Neural progenitor cell (in vitro differentiated cells): ENCODE results near the gene ZNF667.

Experiments used
- EZH2 ChIP-seq: fragments of 200-600 bp; sonication (generic); IDR thresholded peaks from 2 replicates; pipeline ENCODE4 v1.6.1; 2017; ENCODE audit warnings: antibody characterized with exemption, mild to moderate bottlenecking, moderate library complexity
- EZH2phosphoT487 ChIP-seq: fragments of 200-600 bp; sonication (generic); IDR thresholded peaks from 2 replicates; pipeline ENCODE4 v1.6.1; 2017; ENCODE audit warnings: antibody characterized with exemption
- TF ChIP-seq, protein P1 (sequence below): fragments of 200-600 bp; sonication (generic); IDR thresholded peaks from 2 replicates; pipeline ENCODE4 v1.5.1; 2017; ENCODE audit warnings: antibody characterized with exemption, mild to moderate bottlenecking

GRCh38 chr19:56477429-56478338 is 539 bp upstream of the ZNF667 start:
- TF ChIP-seq, protein P1, sequence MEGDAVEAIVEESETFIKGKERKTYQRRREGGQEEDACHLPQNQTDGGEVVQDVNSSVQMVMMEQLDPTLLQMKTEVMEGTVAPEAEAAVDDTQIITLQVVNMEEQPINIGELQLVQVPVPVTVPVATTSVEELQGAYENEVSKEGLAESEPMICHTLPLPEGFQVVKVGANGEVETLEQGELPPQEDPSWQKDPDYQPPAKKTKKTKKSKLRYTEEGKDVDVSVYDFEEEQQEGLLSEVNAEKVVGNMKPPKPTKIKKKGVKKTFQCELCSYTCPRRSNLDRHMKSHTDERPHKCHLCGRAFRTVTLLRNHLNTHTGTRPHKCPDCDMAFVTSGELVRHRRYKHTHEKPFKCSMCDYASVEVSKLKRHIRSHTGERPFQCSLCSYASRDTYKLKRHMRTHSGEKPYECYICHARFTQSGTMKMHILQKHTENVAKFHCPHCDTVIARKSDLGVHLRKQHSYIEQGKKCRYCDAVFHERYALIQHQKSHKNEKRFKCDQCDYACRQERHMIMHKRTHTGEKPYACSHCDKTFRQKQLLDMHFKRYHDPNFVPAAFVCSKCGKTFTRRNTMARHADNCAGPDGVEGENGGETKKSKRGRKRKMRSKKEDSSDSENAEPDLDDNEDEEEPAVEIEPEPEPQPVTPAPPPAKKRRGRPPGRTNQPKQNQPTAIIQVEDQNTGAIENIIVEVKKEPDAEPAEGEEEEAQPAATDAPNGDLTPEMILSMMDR = no peak
- TF ChIP-seq EZH2 (no peak), EZH2phosphoT487 (no peak)
